ENCODE results near the gene LCN9. TPM values are rescaled to one million over a fixed set of nuclear protein-coding genes. Genes with fewer than 3 reads are reported as not detected.

LCN9 gene
- total RNA-seq, 1 experiment from 2014 or later, result 0.52 TPM

- Histone ChIP-seq H4K8ac (replicated peaks; ENCODE audit: insufficient read length, low read depth, low read length) (no peak overlapping the region), H2AFZ (ENCODE audit: low read length) (no peak overlapping the region), H4K91ac (ENCODE audit: insufficient read length, low read depth, low read length) (no peak overlapping the region), H3K79me1 (ENCODE audit: insufficient read depth, low read depth, low read length, poor library complexity, severe bottlenecking) (no peaks in the 10 kb centered on the region), H2BK12ac (ENCODE audit: insufficient read length, low read depth, low read length) (no peak overlapping the region), H3K27me3 (ENCODE audit: insufficient read depth, low read length) (no peaks in the 10 kb centered on the region), H3K9me3 (ENCODE audit: control insufficient read depth, low read depth, low read length) (peaks cover 4% of the 10 kb centered on the region), H3K27ac (ENCODE audit: insufficient read length, low read depth, low read length) (no peak overlapping the region), H2AK5ac (ENCODE audit: insufficient read length, low read length) (no peak overlapping the region), H3K9ac (ENCODE audit: extremely low read depth, insufficient read length, low read length) (no peak overlapping the region), H3K4me2 (ENCODE audit: insufficient read depth, insufficient read length, low read length) (no peak overlapping the region), H4K5ac (ENCODE audit: insufficient read length, low read depth, low read length) (no peak overlapping the region), H3K23me2 (ENCODE audit: insufficient read length, low read depth, low read length, poor library complexity, severe bottlenecking) (no peaks in the 10 kb centered on the region), H3K79me2 (ENCODE audit: insufficient read depth, low read length) (no peaks in the 10 kb centered on the region), H3K4ac (ENCODE audit: low read depth, low read length) (no peak overlapping the region), H4K20me1 (ENCODE audit: control insufficient read depth, insufficient read depth, insufficient read length) (peaks cover 2% of the 10 kb centered on the region), H3K4me1 (ENCODE audit: insufficient read depth, low read length) (no peaks in the 10 kb centered on the region), H2BK120ac (ENCODE audit: low read depth, low read length, poor library complexity, severe bottlenecking) (no peak overlapping the region), H3K14ac (ENCODE audit: insufficient read depth, low read length) (no peak overlapping the region), H3T11ph (ENCODE audit: low read length) (no peak overlapping the region), H3K18ac (ENCODE audit: insufficient read length, low read depth, low read length) (no peak overlapping the region), H2BK15ac (ENCODE audit: low read depth, low read length) (no peak overlapping the region), H3K56ac (ENCODE audit: insufficient read length, low read depth, low read length) (no peak overlapping the region), H3K23ac (ENCODE audit: insufficient read length, low read depth, low read length) (no peak overlapping the region), H2BK20ac (ENCODE audit: low read depth, low read length, poor library complexity, severe bottlenecking) (no peak overlapping the region), H2BK5ac (ENCODE audit: insufficient read length, low read length) (no peak overlapping the region)
- TF ChIP-seq CTCF (conservative IDR thresholded peaks at IDR 0.05), result no peak
- H3K27ac Mint-ChIP-seq, result peak overlapping the region in 1 of 3 experiments; percentile 48; a peak in 1 of 7 replicates
- no peaks in the 10 kb centered on the region; the same call in 1 of the 2 replicates for H3K27me3 Mint-ChIP-seq (ENCODE audit: low read depth)
- WGBS (ENCODE audit: extremely low coverage, insufficient read length, low lambda C conversion rate), result no CpG with 5 or more reads among the region's 12 CpGs
- peaks cover 3 to 22% (median 4%) of the 10 kb centered on the region in 3 experiments for H3K36me3 Mint-ChIP-seq (ENCODE audit: insufficient read depth in 1 of 3, low read depth in 3 of 3)
- H3K9me3 Mint-ChIP-seq, result peaks cover 6 to 7% of the 10 kb centered on the region in 2 experiments
- no peak overlapping the region for H3K4me3 Mint-ChIP-seq
- no peak for DNase-seq
- peaks cover 9 to 14% of the 10 kb centered on the region in 2 experiments for H3K4me1 Mint-ChIP-seq
These were observed 748 bp downstream of the LCN9 start for GRCh38 chr9:135663857-135664256.
